ENCODE data around the gene RPP25L. TPM values are rescaled to one million over a fixed set of nuclear protein-coding genes. Genes with fewer than 3 reads are reported as not detected.

Gene RPP25L
- total RNA-seq, 2 donors from 2014 or later, result 52.1 to 53.2 TPM

DNA sequence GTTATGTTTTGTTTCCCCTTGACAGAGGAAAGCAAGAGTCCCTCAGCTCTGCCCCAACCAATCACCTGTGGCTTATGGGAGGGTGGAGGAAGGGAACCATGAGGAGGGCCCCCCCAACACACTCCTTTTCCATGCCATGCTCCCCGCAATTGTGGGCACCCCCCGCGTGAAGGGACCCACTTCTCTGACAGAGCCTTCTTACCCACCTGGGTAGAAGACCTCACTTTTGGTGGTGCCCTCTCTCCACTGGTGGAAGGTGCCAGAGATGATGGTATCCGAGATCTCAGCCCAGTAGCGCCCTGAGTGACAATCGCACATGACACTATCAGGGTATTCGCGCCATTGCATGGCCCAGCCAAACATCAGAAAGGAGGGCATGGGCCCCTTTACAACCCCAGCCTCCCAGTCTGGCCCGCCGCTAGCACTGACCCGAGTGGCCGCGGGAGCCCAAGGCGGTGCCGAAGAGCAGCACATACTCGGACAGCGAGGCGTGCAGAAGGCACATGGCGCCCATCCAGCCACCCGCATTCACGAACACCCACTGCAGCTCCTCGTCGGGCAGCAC, 25.0 kb upstream of the RPP25L start:
- TF ChIP-seq POLR2A (IDR thresholded peaks at IDR 0.05) (no peak), POLR2AphosphoS5 (IDR thresholded peaks at IDR 0.05) (no peak)
- TF ChIP-seq, protein P1, sequence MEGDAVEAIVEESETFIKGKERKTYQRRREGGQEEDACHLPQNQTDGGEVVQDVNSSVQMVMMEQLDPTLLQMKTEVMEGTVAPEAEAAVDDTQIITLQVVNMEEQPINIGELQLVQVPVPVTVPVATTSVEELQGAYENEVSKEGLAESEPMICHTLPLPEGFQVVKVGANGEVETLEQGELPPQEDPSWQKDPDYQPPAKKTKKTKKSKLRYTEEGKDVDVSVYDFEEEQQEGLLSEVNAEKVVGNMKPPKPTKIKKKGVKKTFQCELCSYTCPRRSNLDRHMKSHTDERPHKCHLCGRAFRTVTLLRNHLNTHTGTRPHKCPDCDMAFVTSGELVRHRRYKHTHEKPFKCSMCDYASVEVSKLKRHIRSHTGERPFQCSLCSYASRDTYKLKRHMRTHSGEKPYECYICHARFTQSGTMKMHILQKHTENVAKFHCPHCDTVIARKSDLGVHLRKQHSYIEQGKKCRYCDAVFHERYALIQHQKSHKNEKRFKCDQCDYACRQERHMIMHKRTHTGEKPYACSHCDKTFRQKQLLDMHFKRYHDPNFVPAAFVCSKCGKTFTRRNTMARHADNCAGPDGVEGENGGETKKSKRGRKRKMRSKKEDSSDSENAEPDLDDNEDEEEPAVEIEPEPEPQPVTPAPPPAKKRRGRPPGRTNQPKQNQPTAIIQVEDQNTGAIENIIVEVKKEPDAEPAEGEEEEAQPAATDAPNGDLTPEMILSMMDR (IDR thresholded peaks at IDR 0.05), result no peak
- H3K4me3 ChIP-seq, result peak overlapping the region; percentile 74 to 76
- H3K27ac ChIP-seq, result peak overlapping the region; percentile 78 to 87
- no peaks in the 10 kb centered on the region for H3K27me3 ChIP-seq (replicated peaks; ENCODE audit: insufficient read depth)
- no peaks in the 10 kb centered on the region for H3K36me3 ChIP-seq
- intact Hi-C loops (cut with DNase I), result loop anchor here (2.0 kb wide), 1 partner anchor 24 kb away; the partner anchor contains the start of gene RPP25L
- H3K9me3 ChIP-seq, result no peaks in the 10 kb centered on the region
- no peak for DNase-seq (ENCODE audit: low spot score)
- WGBS, result 7% methylated on average over 23 of the region's 23 CpGs
- H3K4me1 ChIP-seq (replicated peaks), result no peaks in the 10 kb centered on the region

DNA sequence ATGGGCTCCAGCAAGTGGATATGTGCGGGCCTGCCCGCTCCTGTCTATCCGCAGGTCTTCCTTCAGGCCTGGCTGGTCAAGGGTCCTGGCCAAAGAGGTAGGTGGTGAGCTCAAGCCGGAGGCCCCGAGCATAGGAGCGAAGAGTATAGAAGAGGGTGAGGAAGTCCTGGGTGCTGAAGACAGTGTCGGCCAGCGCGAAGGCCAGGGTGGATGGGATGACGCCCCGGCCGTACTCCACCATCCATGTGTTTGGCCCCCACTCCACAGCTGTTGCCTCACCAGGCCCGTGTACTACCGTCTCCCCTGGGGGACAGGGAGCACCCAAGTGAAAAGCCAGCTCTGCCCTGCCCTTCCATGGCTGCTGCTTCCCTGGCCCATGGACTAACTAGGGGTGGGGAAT, 23.7 kb upstream of the RPP25L start:
- Histone ChIP-seq H3K4me3 (no peak overlapping the region), H3K9me3 (no peaks in the 10 kb centered on the region), H3K4me1 (replicated peaks) (no peaks in the 10 kb centered on the region), H3K27me3 (replicated peaks; ENCODE audit: insufficient read depth) (no peaks in the 10 kb centered on the region), H3K27ac (no peak overlapping the region), H3K36me3 (no peaks in the 10 kb centered on the region)
- TF ChIP-seq, protein P1 (IDR thresholded peaks at IDR 0.05), result no peak
- no peak for TF ChIP-seq POLR2A (IDR thresholded peaks at IDR 0.05)
- no peak for TF ChIP-seq POLR2AphosphoS5 (IDR thresholded peaks at IDR 0.05)
- intact Hi-C loops (cut with DNase I), result no loop called here
- WGBS, result 91% methylated on average over 14 of the region's 14 CpGs
- DNase-seq (ENCODE audit: low spot score), result no peak

DNA sequence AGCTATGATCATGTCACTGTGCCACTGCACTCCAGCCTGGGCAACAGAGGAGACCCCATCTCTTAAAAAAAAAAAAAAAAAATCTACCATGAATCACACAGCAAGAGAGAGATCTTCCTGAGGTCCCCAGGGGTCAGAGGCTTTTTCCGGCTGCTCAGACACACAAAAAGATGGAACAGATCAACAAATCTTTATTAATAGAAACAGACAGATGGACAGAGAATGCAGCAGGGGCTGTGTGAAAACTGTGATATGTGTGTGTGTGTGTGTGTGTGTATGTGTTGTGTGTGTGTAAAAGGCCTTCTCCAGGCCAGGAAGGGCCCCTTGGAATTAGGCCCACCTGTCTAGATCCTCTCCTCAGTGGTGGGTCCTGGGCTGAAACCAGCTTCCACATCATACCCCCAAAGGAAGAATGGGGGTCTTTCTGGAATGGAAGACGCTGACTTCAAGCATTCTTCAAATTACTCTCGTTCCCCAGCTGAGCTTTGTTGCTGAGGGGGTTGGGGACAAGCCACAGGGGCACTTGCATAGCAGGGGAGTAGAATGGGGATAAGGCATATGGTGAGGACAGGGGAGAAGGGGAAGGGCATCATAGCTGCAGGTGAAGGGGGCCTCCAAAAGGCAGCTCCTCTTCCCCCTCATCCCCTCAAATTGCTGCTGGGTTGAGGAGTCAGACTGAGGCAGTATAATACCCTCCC, 22.8 kb upstream of the RPP25L start:
- no peaks in the 10 kb centered on the region for H3K36me3 ChIP-seq
- intact Hi-C loops (cut with DNase I), result no loop called here
- H3K27me3 ChIP-seq (replicated peaks; ENCODE audit: insufficient read depth), result no peaks in the 10 kb centered on the region
- H3K4me1 ChIP-seq (replicated peaks), result no peaks in the 10 kb centered on the region
- TF ChIP-seq POLR2A (IDR thresholded peaks at IDR 0.05), result no peak
- TF ChIP-seq, protein P1 (IDR thresholded peaks at IDR 0.05), result no peak
- no peaks in the 10 kb centered on the region for H3K9me3 ChIP-seq
- no peak for DNase-seq (ENCODE audit: low spot score)
- H3K27ac ChIP-seq, result no peak overlapping the region
- whole genome bisulfite sequencing, result 88% methylated on average over 3 of the region's 3 CpGs
- H3K4me3 ChIP-seq, result no peak overlapping the region

DNA sequence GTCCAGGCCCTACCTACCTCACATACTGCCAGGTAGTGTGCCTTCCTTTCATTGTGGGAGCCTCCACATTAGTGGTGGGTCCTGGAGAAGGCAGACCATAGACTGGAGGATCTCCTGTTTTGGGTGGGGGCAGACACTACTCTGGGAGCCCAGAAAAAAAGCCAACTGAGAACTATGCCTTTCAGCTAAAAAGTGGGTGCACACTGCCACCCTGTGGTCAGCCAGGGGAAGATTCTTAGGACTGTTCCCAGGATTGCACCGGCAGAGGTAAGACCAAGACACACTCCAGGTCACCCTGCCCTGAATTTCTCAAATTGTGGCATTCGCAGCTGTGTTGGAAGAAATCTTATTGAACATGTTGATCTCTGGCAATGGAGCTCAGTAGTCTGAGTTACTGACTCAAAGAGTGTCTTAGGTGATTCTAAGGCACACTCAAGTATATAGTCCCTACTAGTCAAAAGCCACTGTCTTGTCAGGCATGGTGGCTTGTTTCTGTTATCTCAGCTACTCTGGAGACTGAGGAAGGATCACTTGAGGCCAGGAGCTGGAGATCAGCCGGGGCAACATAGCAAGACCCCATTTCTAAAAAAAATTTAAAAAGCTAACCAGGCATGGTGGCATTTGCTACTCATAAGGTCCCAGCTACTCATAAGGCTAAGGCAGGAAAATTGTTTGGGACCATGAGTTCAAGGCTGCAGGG, 22.1 kb upstream of the RPP25L start:
- no peak overlapping the region for H3K4me3 ChIP-seq
- TF ChIP-seq POLR2A (IDR thresholded peaks at IDR 0.05) (no peak), POLR2AphosphoS5 (IDR thresholded peaks at IDR 0.05) (peak; percentile 53)
- TF ChIP-seq, protein P1 (IDR thresholded peaks at IDR 0.05), result peak; percentile 54 to 84 (median 80)
- WGBS, result 30% methylated on average over 3 of the region's 3 CpGs
- no peaks in the 10 kb centered on the region for H3K9me3 ChIP-seq
- H3K36me3 ChIP-seq, result no peaks in the 10 kb centered on the region
- no peaks in the 10 kb centered on the region for H3K4me1 ChIP-seq (replicated peaks)
- no peaks in the 10 kb centered on the region for H3K27me3 ChIP-seq (replicated peaks; ENCODE audit: insufficient read depth)
- DNase-seq (ENCODE audit: low spot score), result peak; percentile 53
- H3K27ac ChIP-seq, result no peak overlapping the region
- intact Hi-C loops (cut with DNase I), result no loop called here
